Neuronal stem cell (in vitro differentiated cells): ENCODE measurements around the gene SPATA13.

Experiments used
- DNase-seq: peaks from one replicate; pipeline ENCODE4 v3.0.0-alpha.2; 2013; ENCODE audit warnings: low spot score
- H2AFZ ChIP-seq: one replicate; pipeline ENCODE4 v1.6.1; 2013; ENCODE audit warnings: mild to moderate bottlenecking, low read length, inconsistent platforms
- H2AK5ac ChIP-seq: 2 replicates; pipeline ENCODE4 v1.6.1; 2013; ENCODE audit warnings: low read depth, mild to moderate bottlenecking, inconsistent platforms, low read length, moderate library complexity, mixed read lengths
- H2BK120ac ChIP-seq: 2 replicates; pipeline ENCODE4 v1.6.1; 2013; ENCODE audit warnings: low read depth, mild to moderate bottlenecking, inconsistent platforms, low read length, moderate library complexity, mixed read lengths
- H2BK12ac ChIP-seq: one replicate; pipeline ENCODE4 v1.6.1; 2013; ENCODE audit warnings: low read length, inconsistent platforms
- H2BK15ac ChIP-seq: 2 replicates; pipeline ENCODE4 v1.6.1; 2013; ENCODE audit warnings: mild to moderate bottlenecking, low read length, inconsistent platforms, mixed read lengths
- H2BK5ac ChIP-seq: one replicate; pipeline ENCODE4 v1.6.1; 2013; ENCODE audit warnings: inconsistent platforms, mild to moderate bottlenecking, low read length, moderate library complexity
- H3K14ac ChIP-seq: one replicate; pipeline ENCODE4 v1.6.1; 2013; ENCODE audit warnings: low read length, inconsistent platforms
- H3K18ac ChIP-seq: 2 replicates; pipeline ENCODE4 v1.6.1; 2013; ENCODE audit warnings: low read length, inconsistent platforms
- H3K23ac ChIP-seq: 2 replicates; pipeline ENCODE4 v1.6.1; 2013; ENCODE audit warnings: low read depth, mild to moderate bottlenecking, mixed read lengths, low read length, inconsistent platforms; ENCODE audit not compliant: poor library complexity
- H3K27ac ChIP-seq: replicated peaks from 3 replicates; pipeline ENCODE4 v1.5.1; 2013; ENCODE audit warnings: low read length, inconsistent platforms
- H3K27me3 ChIP-seq, 3 experiments: 2 replicates each; pipeline ENCODE4 v1.6.1; 2013; ENCODE audit warnings: low read length in 3 of 3, mild to moderate bottlenecking in 2 of 3, inconsistent platforms in 1 of 3, low read depth in 1 of 3, mixed read lengths in 1 of 3, moderate library complexity in 1 of 3; ENCODE audit not compliant: control insufficient read depth in 3 of 3, insufficient read depth in 3 of 3
- H3K36me3 ChIP-seq, 2 donors: replicated peaks in 1 of 2; 2 replicates each; pipeline ENCODE4 v1.6.1; 2013; ENCODE audit warnings: low read length in 2 of 2; ENCODE audit not compliant: control insufficient read depth in 2 of 2, insufficient read depth in 2 of 2
- H3K4ac ChIP-seq: 2 replicates; pipeline ENCODE4 v1.6.1; 2013; ENCODE audit warnings: inconsistent platforms, mild to moderate bottlenecking, low read length, moderate library complexity
- H3K4me1 ChIP-seq, 2 donors: 1 replicate in 1 of 2; 2 replicates in 1 of 2; pipeline ENCODE4 v1.6.1; 2013; ENCODE audit warnings: low read length in 2 of 2, low read depth in 1 of 2; ENCODE audit not compliant: control insufficient read depth in 2 of 2, insufficient read depth in 1 of 2
- H3K4me2 ChIP-seq: one replicate; pipeline ENCODE4 v1.6.1; 2013; ENCODE audit warnings: mild to moderate bottlenecking, low read length, inconsistent platforms; ENCODE audit not compliant: insufficient read depth, poor library complexity, severe bottlenecking
- H3K4me3 ChIP-seq, 2 donors: 2 replicates each; pipeline ENCODE4 v1.5.1; 2013; ENCODE audit warnings: low read length in 2 of 2, mild to moderate bottlenecking in 2 of 2, inconsistent platforms in 1 of 2, moderate library complexity in 1 of 2
- H3K79me1 ChIP-seq: one replicate; pipeline ENCODE4 v1.6.1; 2013; ENCODE audit warnings: low read depth, mild to moderate bottlenecking, inconsistent platforms, low read length, moderate library complexity
- H3K9ac ChIP-seq: one replicate; pipeline ENCODE4 v1.6.1; 2013; ENCODE audit warnings: mild to moderate bottlenecking, low read depth, low read length, inconsistent platforms; ENCODE audit not compliant: poor library complexity
- H3K9me3 ChIP-seq, 2 donors: replicated peaks in 1 of 2; 2 replicates each; pipeline versions ENCODE3 to v1.6.1; 2013; ENCODE audit warnings: low read length in 2 of 2, mild to moderate bottlenecking in 2 of 2, inconsistent platforms in 1 of 2, low read depth in 1 of 2, mixed read lengths in 1 of 2, moderate library complexity in 1 of 2; ENCODE audit not compliant: control insufficient read depth in 2 of 2, insufficient read depth in 1 of 2
- H4K8ac ChIP-seq: one replicate; pipeline ENCODE4 v1.6.1; 2013; ENCODE audit warnings: low read depth, mild to moderate bottlenecking, inconsistent platforms, low read length, moderate library complexity
- H4K91ac ChIP-seq: one replicate; pipeline ENCODE4 v1.6.1; 2013; ENCODE audit warnings: low read length, low read depth, mild to moderate bottlenecking, inconsistent platforms; ENCODE audit not compliant: poor library complexity
- WGBS, 2 donors: extraction: QIAGEN DNeasy Blood & Tissue Kit; methylation state at CpG; one replicate each; pipeline ENCODE4 v1.1.7; 2013; ENCODE audit warnings: missing lambda C conversion rate in 2 of 2, mixed read lengths in 1 of 2; ENCODE audit not compliant: insufficient read length in 2 of 2, insufficient replicate concordance in 1 of 2; ENCODE audit errors: extremely low coverage in 2 of 2; 5-methylcytosine and 5-hydroxymethylcytosine counted together

SPATA13 gene

DNA sequence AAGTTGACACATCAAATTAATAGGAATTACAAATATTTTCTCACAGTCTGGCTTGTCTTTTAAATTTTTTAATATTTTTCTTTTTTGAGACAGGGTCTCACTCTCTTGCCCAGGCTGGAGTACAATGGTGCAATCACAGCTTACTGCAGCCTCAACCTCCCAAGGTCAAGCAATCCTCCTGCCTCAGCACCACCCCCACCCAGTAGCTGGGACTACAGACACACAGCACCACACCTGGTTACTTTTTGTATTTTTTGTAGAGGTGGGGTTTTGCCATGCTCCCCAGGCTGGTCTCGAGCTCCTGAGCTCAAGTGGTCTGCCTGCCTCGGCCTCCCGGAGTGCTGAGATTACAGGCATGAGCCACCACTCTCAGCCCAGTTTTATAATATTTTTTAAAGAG lies 72.0 kb downstream of the SPATA13 start:
- no CpG with 5 or more reads among the region's 3 CpGs for WGBS, 2 donors
- no peak overlapping the region for H4K91ac ChIP-seq
- H3K18ac ChIP-seq: no peak overlapping the region
- no peak overlapping the region for H3K4me3 ChIP-seq
- no peak overlapping the region for H3K14ac ChIP-seq
- H3K36me3 ChIP-seq: peaks cover 3 to 11% of the 10 kb centered on the region in 2 donors
- no peak overlapping the region for H3K23ac ChIP-seq
- H2AK5ac ChIP-seq: no peak overlapping the region
- H3K79me1 ChIP-seq: peaks cover 5% of the 10 kb centered on the region
- no peak overlapping the region for H3K9ac ChIP-seq
- peaks cover 2 to 8% of the 10 kb centered on the region in 2 donors for H3K4me1 ChIP-seq
- H3K27me3 ChIP-seq: no peaks in the 10 kb centered on the region
- H2BK120ac ChIP-seq: no peak overlapping the region
- no peak overlapping the region for H2BK5ac ChIP-seq
- no peak overlapping the region for H3K4me2 ChIP-seq
- H2AFZ ChIP-seq: no peak overlapping the region
- no peak for DNase-seq
- H3K4ac ChIP-seq: no peak overlapping the region
- H3K27ac ChIP-seq: no peak overlapping the region
- H3K9me3 ChIP-seq: no peaks in the 10 kb centered on the region
- H2BK15ac ChIP-seq: no peak overlapping the region
- no peak overlapping the region for H2BK12ac ChIP-seq
- no peak overlapping the region for H4K8ac ChIP-seq

DNA sequence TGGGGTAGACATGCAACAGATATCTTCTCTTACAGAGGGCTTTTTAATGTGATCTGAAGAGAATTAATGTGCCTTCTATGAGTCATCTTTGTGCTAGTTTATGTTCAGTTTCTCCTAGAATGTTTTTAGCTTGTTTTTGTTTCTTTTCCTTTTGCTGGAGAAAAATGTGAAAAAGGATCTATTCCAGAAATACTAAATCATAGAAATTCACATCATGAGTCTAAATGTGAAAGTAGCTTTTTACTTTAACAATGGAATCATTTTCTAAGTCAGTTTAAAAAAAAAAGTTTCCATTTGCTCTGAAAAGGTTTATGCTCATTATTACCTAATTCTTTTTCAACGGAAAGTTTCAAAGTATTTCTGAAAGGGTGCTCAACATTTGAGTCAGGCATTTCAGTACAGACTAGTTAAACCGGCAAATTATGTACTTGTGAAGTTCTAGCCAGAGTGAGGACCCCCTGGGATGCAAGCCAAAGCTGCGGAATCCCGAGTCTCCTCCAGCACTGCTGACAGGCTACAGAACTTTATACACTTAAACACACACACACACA lies 72.9 kb downstream of the SPATA13 start:
- Histone ChIP-seq H3K18ac (no peak overlapping the region), H3K9ac (no peak overlapping the region), H3K36me3 (peaks cover 3 to 9% of the 10 kb centered on the region in 2 donors), H3K4me2 (no peak overlapping the region), H3K27ac (no peak overlapping the region), H3K14ac (no peak overlapping the region), H2BK12ac (no peak overlapping the region), H3K4me1 (peaks cover 2 to 8% of the 10 kb centered on the region in 2 donors), H3K27me3 (no peaks in the 10 kb centered on the region), H3K9me3 (no peaks in the 10 kb centered on the region), H4K91ac (no peak overlapping the region), H2BK120ac (no peak overlapping the region), H2BK5ac (no peak overlapping the region), H2BK15ac (no peak overlapping the region), H3K4me3 (no peak overlapping the region), H3K23ac (no peak overlapping the region), H2AK5ac (no peak overlapping the region), H2AFZ (no peak overlapping the region), H3K4ac (no peak overlapping the region), H4K8ac (no peak overlapping the region), H3K79me1 (peaks cover 6% of the 10 kb centered on the region)
- no CpG with 5 or more reads among the region's 4 CpGs for WGBS, 2 donors
- no peak for DNase-seq

DNA sequence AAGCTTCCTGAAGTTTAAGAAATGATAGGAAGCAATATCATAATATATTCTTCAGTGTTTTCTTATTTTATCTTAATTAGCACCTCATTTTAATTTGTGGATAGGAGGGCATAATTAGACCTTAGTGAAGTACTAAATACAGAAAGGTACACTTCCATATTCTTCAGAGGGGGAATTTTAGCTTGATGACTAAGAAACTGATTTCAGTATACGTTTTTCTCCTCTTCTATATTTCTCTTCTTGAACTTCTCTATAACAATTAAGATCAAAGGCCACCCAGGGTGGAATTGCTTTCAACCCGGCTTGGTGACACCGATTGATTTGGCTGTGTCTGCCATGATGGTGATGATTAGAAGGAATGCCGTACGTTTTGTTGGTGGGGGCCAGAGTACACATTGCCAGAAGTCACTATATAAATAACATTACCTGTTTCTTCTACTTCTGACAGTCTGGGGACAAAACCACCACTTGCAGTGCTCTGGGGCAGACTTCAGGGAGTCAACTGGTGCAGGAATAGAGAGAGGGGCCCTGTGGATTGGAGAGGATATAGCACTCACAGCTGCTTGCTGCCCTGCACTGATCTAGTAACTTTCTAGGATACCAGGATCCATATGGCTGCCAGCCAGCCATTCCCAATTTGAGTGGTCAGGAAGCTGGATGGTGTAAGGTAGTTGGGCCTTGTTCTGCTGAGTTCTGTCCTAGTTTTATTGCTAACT lies 73.8 kb downstream of the SPATA13 start:
- no peak overlapping the region for H3K4me3 ChIP-seq
- H2BK12ac ChIP-seq: no peak overlapping the region
- WGBS, 2 donors: no CpG with 5 or more reads among the region's 5 CpGs

DNA sequence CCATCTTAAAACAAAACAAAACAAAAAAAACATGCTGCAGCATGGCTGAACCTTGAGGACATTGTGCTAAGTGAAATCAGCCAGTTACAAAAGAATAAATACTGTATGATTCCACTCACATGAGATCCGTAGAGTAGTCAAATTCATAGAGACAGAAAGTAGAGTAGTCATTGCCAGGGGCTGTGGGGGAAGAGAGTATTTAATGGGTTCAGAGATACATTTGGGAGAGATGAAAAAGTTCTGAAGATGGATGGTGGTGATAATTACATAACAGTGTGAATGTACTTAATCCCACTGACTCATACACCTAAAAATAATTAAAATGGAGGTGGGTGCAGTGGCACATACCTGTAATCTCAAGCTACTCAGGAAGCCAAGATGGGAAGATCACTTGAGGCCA lies 76.8 kb downstream of the SPATA13 start:
- H2BK15ac ChIP-seq: no peak overlapping the region
- no peak overlapping the region for H2BK5ac ChIP-seq
- H2AFZ ChIP-seq: no peak overlapping the region
- H2AK5ac ChIP-seq: no peak overlapping the region
- no peak overlapping the region for H3K4me2 ChIP-seq
- no peak overlapping the region for H3K18ac ChIP-seq
- H4K8ac ChIP-seq: no peak overlapping the region
- no peak overlapping the region for H4K91ac ChIP-seq
- no peak overlapping the region for H2BK12ac ChIP-seq
- H3K4ac ChIP-seq: no peak overlapping the region
- H3K9ac ChIP-seq: no peak overlapping the region
- peaks cover 3 to 11% of the 10 kb centered on the region in 2 donors for H3K4me1 ChIP-seq
- no CpG with 5 or more reads among the region's 1 CpG for WGBS, 2 donors
- H3K27me3 ChIP-seq: no peaks in the 10 kb centered on the region
- no peak overlapping the region for H3K23ac ChIP-seq
- peaks cover 0 to 8% of the 10 kb centered on the region in 2 donors for H3K36me3 ChIP-seq
- no peak overlapping the region for H2BK120ac ChIP-seq
- DNase-seq: no peak
- no peak overlapping the region for H3K27ac ChIP-seq
- H3K79me1 ChIP-seq: peaks cover 2% of the 10 kb centered on the region
- no peak overlapping the region for H3K14ac ChIP-seq
- no peak overlapping the region for H3K4me3 ChIP-seq
- no peaks in the 10 kb centered on the region for H3K9me3 ChIP-seq

More for the DNA sequence above, 73.8 kb downstream of the SPATA13 start:
- Histone ChIP-seq H3K36me3 (peaks cover 3 to 9% of the 10 kb centered on the region in 2 donors), H4K8ac (no peak overlapping the region), H2AFZ (no peak overlapping the region), H4K91ac (no peak overlapping the region), H2BK15ac (no peak overlapping the region), H3K27ac (no peak overlapping the region), H3K9me3 (no peaks in the 10 kb centered on the region), H3K4me1 (peaks cover 2 to 8% of the 10 kb centered on the region in 2 donors), H3K27me3 (no peaks in the 10 kb centered on the region), H2AK5ac (no peak overlapping the region), H3K4me2 (no peak overlapping the region), H3K79me1 (peaks cover 6% of the 10 kb centered on the region), H3K9ac (no peak overlapping the region), H3K23ac (no peak overlapping the region), H2BK5ac (no peak overlapping the region), H2BK120ac (no peak overlapping the region), H3K18ac (no peak overlapping the region), H3K4ac (no peak overlapping the region), H3K14ac (no peak overlapping the region)
- no peak for DNase-seq
